Measurements from ENCODE around the gene ICA1. TPM values are rescaled to one million over a fixed set of nuclear protein-coding genes. Genes with fewer than 3 reads are reported as not detected.

The ICA1 gene
- polyA plus RNA-seq, 1 donor (not counting 4 experiments of a cell fraction or from before 2014, with no cell fraction given), result 1.9 TPM

GRCh38 chr7:8214244-8214824 lies 47.6 kb downstream of the ICA1 start:
- Histone ChIP-seq H3K4me1 (ENCODE audit: control insufficient read depth, extremely low read depth, insufficient read depth, low read length) (no peaks in the 10 kb centered on the region), H3K4me2 (ENCODE audit: control insufficient read depth, extremely low read depth, insufficient read depth, low read depth, low read length) (no peak overlapping the region), H3K27ac (ENCODE audit: control insufficient read depth, insufficient read depth, low read length) (no peak overlapping the region), H3K79me2 (ENCODE audit: control insufficient read depth, insufficient read depth, low read length) (no peaks in the 10 kb centered on the region), H3K4me3 (ENCODE audit: control insufficient read depth in 2 of 3, extremely low read depth in 1 of 3, insufficient read depth in 2 of 3, low read depth in 1 of 3, low read length in 3 of 3) (no peak overlapping the region), H2AFZ (ENCODE audit: control insufficient read depth, low read length) (no peak overlapping the region), H4K20me1 (ENCODE audit: control insufficient read depth, extremely low read depth, insufficient read depth, low read length) (no peaks in the 10 kb centered on the region), H3K9ac (ENCODE audit: control insufficient read depth, extremely low read depth, insufficient read depth, low read length) (no peak overlapping the region), H3K36me3 (ENCODE audit: control insufficient read depth in 2 of 2, extremely low read depth in 1 of 2, insufficient read depth in 2 of 2, low read length in 2 of 2) (no peaks in the 10 kb centered on the region), H3K9me3 (ENCODE audit: control insufficient read depth, low read depth, low read length) (no peaks in the 10 kb centered on the region), H3K9me1 (ENCODE audit: control insufficient read depth, extremely low read depth, insufficient read depth, low read length) (no peaks in the 10 kb centered on the region), H3K27me3 (ENCODE audit: control insufficient read depth, extremely low read depth, insufficient read depth, low read length) (no peaks in the 10 kb centered on the region)
- no peak for DNase-seq (ENCODE audit: low read depth, low spot score)
- FAIRE-seq, result no peak
- dilution Hi-C loops (cut with MboI; ENCODE audit: extremely low pct_ligation_motif_present, low sequenced_read_pairs), result no loop called here
- TF ChIP-seq CTCF (optimal IDR thresholded peaks at IDR 0.05 in 1 of 3, IDR thresholded peaks at IDR 0.05 in 1 of 3, conservative IDR thresholded peaks at IDR 0.05 in 1 of 3; ENCODE audit: extremely low read depth in 1 of 3, insufficient read depth in 2 of 3, low read length in 3 of 3), result no peak
- no peak for TF ChIP-seq EZH2 (IDR thresholded peaks at IDR 0.05; ENCODE audit: low read length)

- dilution Hi-C loops (cut with MboI; ENCODE audit: extremely low pct_ligation_motif_present, low sequenced_read_pairs), result no loop called here
- Histone ChIP-seq H3K36me3 (ENCODE audit: control insufficient read depth in 2 of 2, extremely low read depth in 1 of 2, insufficient read depth in 2 of 2, low read length in 2 of 2) (no peaks in the 10 kb centered on the region), H3K9me1 (ENCODE audit: control insufficient read depth, extremely low read depth, insufficient read depth, low read length) (no peaks in the 10 kb centered on the region), H3K4me3 (ENCODE audit: control insufficient read depth in 2 of 3, extremely low read depth in 1 of 3, insufficient read depth in 2 of 3, low read depth in 1 of 3, low read length in 3 of 3) (no peak overlapping the region), H4K20me1 (ENCODE audit: control insufficient read depth, extremely low read depth, insufficient read depth, low read length) (no peaks in the 10 kb centered on the region), H3K27me3 (ENCODE audit: control insufficient read depth, extremely low read depth, insufficient read depth, low read length) (no peaks in the 10 kb centered on the region), H3K9me3 (ENCODE audit: control insufficient read depth, low read depth, low read length) (no peaks in the 10 kb centered on the region), H3K79me2 (ENCODE audit: control insufficient read depth, insufficient read depth, low read length) (no peaks in the 10 kb centered on the region), H3K4me2 (ENCODE audit: control insufficient read depth, extremely low read depth, insufficient read depth, low read depth, low read length) (no peak overlapping the region), H2AFZ (ENCODE audit: control insufficient read depth, low read length) (no peak overlapping the region), H3K4me1 (ENCODE audit: control insufficient read depth, extremely low read depth, insufficient read depth, low read length) (no peaks in the 10 kb centered on the region), H3K27ac (ENCODE audit: control insufficient read depth, insufficient read depth, low read length) (no peak overlapping the region), H3K9ac (ENCODE audit: control insufficient read depth, extremely low read depth, insufficient read depth, low read length) (no peak overlapping the region)
- no peak for DNase-seq (ENCODE audit: low read depth, low spot score)
- TF ChIP-seq CTCF (optimal IDR thresholded peaks at IDR 0.05 in 1 of 3, IDR thresholded peaks at IDR 0.05 in 1 of 3, conservative IDR thresholded peaks at IDR 0.05 in 1 of 3; ENCODE audit: extremely low read depth in 1 of 3, insufficient read depth in 2 of 3, low read length in 3 of 3) (no peak), EZH2 (IDR thresholded peaks at IDR 0.05; ENCODE audit: low read length) (no peak)
- no peak for FAIRE-seq
Measured at GRCh38 chr7:8213381-8213780, 48.6 kb downstream of the ICA1 start.

Data from keratinocyte (primary cell).